Mesenchymal stem cell (in vitro differentiated cells and primary cell): ENCODE results near the gene CNN3.

Experiments
- DNase-seq: peaks from one replicate; pipeline ENCODE4 v3.0.0-alpha.2; 2013
- H2AFZ ChIP-seq: one replicate; pipeline ENCODE4 v1.6.1; 2013; ENCODE audit warnings: low read depth, mild to moderate bottlenecking, control low read depth, inconsistent platforms, low read length, moderate library complexity
- H2AK5ac ChIP-seq: 2 replicates; pipeline ENCODE4 v1.6.1; 2013; ENCODE audit warnings: low read length, moderate library complexity, mild to moderate bottlenecking, inconsistent platforms; ENCODE audit not compliant: severe bottlenecking
- H2BK120ac ChIP-seq: one replicate; pipeline ENCODE4 v1.6.1; 2013; ENCODE audit warnings: low read depth, mild to moderate bottlenecking, inconsistent platforms, low read length, moderate library complexity
- H2BK12ac ChIP-seq, 2 experiments: one replicate each; pipeline ENCODE4 v1.6.1; 2013; ENCODE audit warnings: inconsistent platforms in 2 of 2, low read length in 2 of 2, mild to moderate bottlenecking in 2 of 2, moderate library complexity in 2 of 2, control low read depth in 1 of 2
- H2BK15ac ChIP-seq: one replicate; pipeline ENCODE4 v1.6.1; 2013; ENCODE audit warnings: mild to moderate bottlenecking, low read depth, inconsistent platforms; ENCODE audit not compliant: poor library complexity, severe bottlenecking
- H2BK5ac ChIP-seq: 2 replicates; pipeline ENCODE4 v1.6.1; 2013; ENCODE audit warnings: low read depth, mild to moderate bottlenecking, low read length, control low read depth, inconsistent platforms; ENCODE audit not compliant: poor library complexity, severe bottlenecking
- H3K14ac ChIP-seq, 2 experiments: one replicate each; pipeline ENCODE4 v1.6.1; 2013; ENCODE audit warnings: inconsistent platforms in 2 of 2, low read length in 2 of 2, control low read depth in 1 of 2, mild to moderate bottlenecking in 1 of 2, moderate library complexity in 1 of 2
- H3K18ac ChIP-seq, 2 experiments: one replicate each; pipeline ENCODE4 v1.6.1; 2013; ENCODE audit warnings: inconsistent platforms in 2 of 2, low read length in 2 of 2, control low read depth in 1 of 2, low read depth in 1 of 2, mild to moderate bottlenecking in 1 of 2
- H3K23ac ChIP-seq, 2 experiments: one replicate each; pipeline ENCODE4 v1.6.1; 2013; ENCODE audit warnings: inconsistent platforms in 2 of 2, low read length in 2 of 2, mild to moderate bottlenecking in 2 of 2, moderate library complexity in 2 of 2, control low read depth in 1 of 2
- H3K27ac ChIP-seq: 2 replicates; pipeline ENCODE4 v1.5.1; 2013; ENCODE audit warnings: mild to moderate bottlenecking, moderate library complexity, low read length, control low read depth, inconsistent platforms; ENCODE audit not compliant: poor library complexity, severe bottlenecking
- H3K27me3 ChIP-seq, 2 experiments: 2 replicates each; pipeline versions ENCODE4 v1.6.1 to v1.7.0; 2013; ENCODE audit warnings: low read length in 2 of 2, mild to moderate bottlenecking in 2 of 2, moderate library complexity in 2 of 2, control low read depth in 1 of 2, inconsistent platforms in 1 of 2; ENCODE audit not compliant: control insufficient read depth in 1 of 2, insufficient read depth in 1 of 2
- H3K36me3 ChIP-seq, 2 experiments: 2 replicates each; pipeline versions ENCODE4 v1.6.1 to v1.7.0; 2013; ENCODE audit warnings: low read length in 2 of 2, control low read depth in 1 of 2, inconsistent platforms in 1 of 2, low read depth in 1 of 2, mild to moderate bottlenecking in 1 of 2; ENCODE audit not compliant: insufficient read depth in 2 of 2, control insufficient read depth in 1 of 2
- H3K4ac ChIP-seq, 2 experiments: one replicate each; pipeline ENCODE4 v1.6.1; 2013; ENCODE audit warnings: inconsistent platforms in 2 of 2, low read length in 2 of 2, mild to moderate bottlenecking in 2 of 2, moderate library complexity in 2 of 2, control low read depth in 1 of 2, low read depth in 1 of 2
- H3K4me1 ChIP-seq: 2 replicates; pipeline ENCODE4 v1.6.1; 2013; ENCODE audit warnings: low read depth, low read length, control low read depth; ENCODE audit not compliant: control insufficient read depth, insufficient read depth
- H3K4me2 ChIP-seq: 2 replicates; pipeline ENCODE4 v1.6.1; 2013; ENCODE audit warnings: low read length, mild to moderate bottlenecking, inconsistent platforms; ENCODE audit not compliant: poor library complexity, severe bottlenecking
- H3K4me3 ChIP-seq, 2 experiments: 2 replicates each; pipeline versions ENCODE4 v1.5.1 to v1.7.0; 2013; ENCODE audit warnings: low read length in 2 of 2, mild to moderate bottlenecking in 2 of 2, control low read depth in 1 of 2, low read depth in 1 of 2; ENCODE audit not compliant: insufficient read depth in 1 of 2
- H3K79me1 ChIP-seq: replicated peaks from 2 replicates; pipeline ENCODE4 v1.6.1; 2013; ENCODE audit warnings: mild to moderate bottlenecking, control low read depth, low read length, inconsistent platforms; ENCODE audit not compliant: poor library complexity, severe bottlenecking
- H3K9ac ChIP-seq: 2 replicates; pipeline ENCODE4 v1.7.0; 2013; ENCODE audit warnings: mild to moderate bottlenecking, low read length, moderate library complexity
- H3K9me3 ChIP-seq: 2 replicates; pipeline ENCODE4 v1.7.0; 2013; ENCODE audit warnings: mild to moderate bottlenecking, low read length; ENCODE audit not compliant: control insufficient read depth
- H4K8ac ChIP-seq: one replicate; pipeline ENCODE4 v1.6.1; 2013; ENCODE audit warnings: inconsistent platforms, mild to moderate bottlenecking, low read length, moderate library complexity
- H4K91ac ChIP-seq: one replicate; pipeline ENCODE4 v1.6.1; 2013; ENCODE audit warnings: mild to moderate bottlenecking, low read length, inconsistent platforms
- WGBS: methylation state at CpG from one replicate; pipeline ENCODE4 v1.1.7; 2013; ENCODE audit warnings: mixed read lengths; 5-methylcytosine and 5-hydroxymethylcytosine counted together

CNN3 gene

DNA sequence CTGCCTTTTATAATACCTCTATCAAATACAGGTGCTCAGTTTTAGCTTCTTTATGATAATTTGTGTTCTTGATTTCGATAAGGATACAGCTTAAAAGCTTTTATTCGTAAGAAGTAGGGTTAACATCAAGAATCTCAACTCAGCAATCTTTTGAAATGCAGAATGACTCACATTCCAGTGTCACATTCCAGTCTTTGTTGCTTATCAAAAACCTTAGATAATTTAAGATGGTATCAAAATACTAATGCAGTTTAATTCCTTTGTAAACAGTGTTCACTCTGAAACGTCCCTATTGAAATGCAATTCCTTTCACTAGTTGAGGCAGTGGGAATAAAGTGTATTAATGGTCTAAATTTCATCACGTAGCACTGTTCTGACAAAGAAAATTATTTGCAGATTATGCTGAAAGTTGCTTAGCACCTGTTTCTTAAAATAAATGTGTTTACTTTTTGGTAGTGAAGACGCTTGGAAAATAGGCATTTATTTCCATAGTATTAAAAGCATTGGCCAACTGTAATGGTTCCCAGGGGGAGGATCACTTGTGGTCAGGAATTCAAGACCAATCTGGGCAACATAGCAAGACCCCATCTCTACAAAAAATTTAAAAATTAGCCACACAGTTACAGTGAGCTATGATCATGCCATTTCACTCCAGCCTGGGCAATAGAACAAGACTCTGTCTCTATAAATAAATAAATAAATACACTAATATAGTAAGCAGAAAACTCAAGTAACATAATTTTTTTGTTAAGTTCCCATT lies 10.1 kb upstream of the CNN3 start:
- no peak overlapping the region for H2BK120ac ChIP-seq
- no peak overlapping the region for H2AK5ac ChIP-seq
- no peak overlapping the region for H3K23ac ChIP-seq
- no peak overlapping the region for H3K4me3 ChIP-seq
- WGBS = 65% methylated on average over 3 of the region's 5 CpGs
- DNase-seq = no peak
- H2AFZ ChIP-seq = no peak overlapping the region
- H3K4ac ChIP-seq = no peak overlapping the region
- H2BK12ac ChIP-seq = no peak overlapping the region
- no peak overlapping the region for H2BK15ac ChIP-seq
- no peaks in the 10 kb centered on the region for H3K9me3 ChIP-seq
- H3K18ac ChIP-seq = no peak overlapping the region
- no peak overlapping the region for H2BK5ac ChIP-seq
- H4K91ac ChIP-seq = no peak overlapping the region
- peaks cover 2% of the 10 kb centered on the region for H3K79me1 ChIP-seq
- H3K4me2 ChIP-seq = no peak overlapping the region
- no peak overlapping the region for H3K9ac ChIP-seq
- no peak overlapping the region for H3K14ac ChIP-seq
- H3K4me1 ChIP-seq = peaks cover 8% of the 10 kb centered on the region
- peaks cover 0 to 3% of the 10 kb centered on the region in 2 experiments for H3K36me3 ChIP-seq
- no peak overlapping the region for H4K8ac ChIP-seq
- no peak overlapping the region for H3K27ac ChIP-seq
- H3K27me3 ChIP-seq = no peaks in the 10 kb centered on the region

DNA sequence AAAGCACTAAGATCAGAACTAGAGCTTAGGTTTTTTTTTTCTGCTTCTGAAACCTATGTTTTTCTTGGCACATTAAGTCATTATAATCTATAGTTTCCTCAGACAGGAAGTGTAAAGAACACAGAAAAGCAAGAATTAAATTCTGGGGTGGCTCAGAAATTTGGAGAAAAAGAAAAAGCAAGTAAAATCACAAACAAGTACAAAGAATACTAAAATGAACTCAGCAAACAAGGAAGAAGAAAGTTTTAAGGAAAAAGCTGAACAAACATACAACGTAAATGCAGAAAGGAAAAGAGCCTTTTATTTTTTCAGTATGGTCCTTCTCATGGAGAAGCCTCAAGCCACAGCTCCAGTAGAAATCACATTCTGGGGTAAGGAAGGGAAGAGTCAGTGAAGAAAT lies 8.6 kb upstream of the CNN3 start:
- no peak overlapping the region for H3K9ac ChIP-seq
- H2BK5ac ChIP-seq = no peak overlapping the region
- no peak overlapping the region for H3K4me3 ChIP-seq
- no peak overlapping the region for H3K27ac ChIP-seq
- no peak overlapping the region for H4K8ac ChIP-seq
- H2BK15ac ChIP-seq = no peak overlapping the region
- H3K14ac ChIP-seq = no peak overlapping the region
- no peak overlapping the region for H2BK12ac ChIP-seq
- H3K9me3 ChIP-seq = no peaks in the 10 kb centered on the region
- H3K79me1 ChIP-seq = peaks cover 5% of the 10 kb centered on the region
- no peaks in the 10 kb centered on the region for H3K27me3 ChIP-seq
- H2BK120ac ChIP-seq = no peak overlapping the region
- no peak overlapping the region for H3K4ac ChIP-seq
- H3K4me2 ChIP-seq = no peak overlapping the region
- peaks cover 8% of the 10 kb centered on the region for H3K4me1 ChIP-seq
- peaks cover 0 to 3% of the 10 kb centered on the region in 2 experiments for H3K36me3 ChIP-seq
- H3K18ac ChIP-seq = no peak overlapping the region
- no CpG with 5 or more reads among the region's 1 CpG for WGBS
- H2AK5ac ChIP-seq = no peak overlapping the region
- H2AFZ ChIP-seq = no peak overlapping the region
- DNase-seq = no peak
- no peak overlapping the region for H4K91ac ChIP-seq
- no peak overlapping the region for H3K23ac ChIP-seq

DNA sequence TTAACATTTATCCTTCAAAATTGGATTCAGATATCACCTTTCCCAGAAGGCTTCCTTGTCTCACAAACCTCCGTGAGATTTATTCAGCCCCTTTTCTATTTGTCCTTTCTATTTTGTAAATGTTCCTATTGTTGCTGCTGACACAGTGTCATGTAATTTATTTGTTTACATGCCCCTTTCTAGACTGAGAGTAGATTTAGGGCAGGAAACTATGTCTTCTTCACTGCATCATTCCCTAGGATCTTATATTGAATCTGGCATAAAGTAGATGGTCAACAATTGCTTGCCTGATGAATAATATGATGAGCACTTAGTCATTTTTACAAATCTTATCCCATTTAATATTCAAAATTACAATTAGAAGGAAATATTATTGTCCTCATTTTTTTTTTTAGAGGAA lies 8.1 kb upstream of the CNN3 start:
- Histone ChIP-seq H3K79me1 (peaks cover 5% of the 10 kb centered on the region), H3K9ac (no peak overlapping the region), H3K4me2 (no peak overlapping the region), H3K27me3 (no peaks in the 10 kb centered on the region), H2BK5ac (no peak overlapping the region), H3K9me3 (no peaks in the 10 kb centered on the region), H3K4me1 (peaks cover 8% of the 10 kb centered on the region), H3K18ac (no peak overlapping the region), H4K8ac (no peak overlapping the region), H2BK15ac (no peak overlapping the region), H2AK5ac (no peak overlapping the region), H3K23ac (no peak overlapping the region), H3K36me3 (peaks cover 0 to 3% of the 10 kb centered on the region in 2 experiments), H2AFZ (no peak overlapping the region), H3K4me3 (no peak overlapping the region), H2BK12ac (no peak overlapping the region), H3K27ac (no peak overlapping the region), H3K14ac (no peak overlapping the region), H3K4ac (no peak overlapping the region), H2BK120ac (no peak overlapping the region), H4K91ac (no peak overlapping the region)
- WGBS = 20% methylated on average over 1 of the region's 1 CpG
- DNase-seq = no peak

DNA sequence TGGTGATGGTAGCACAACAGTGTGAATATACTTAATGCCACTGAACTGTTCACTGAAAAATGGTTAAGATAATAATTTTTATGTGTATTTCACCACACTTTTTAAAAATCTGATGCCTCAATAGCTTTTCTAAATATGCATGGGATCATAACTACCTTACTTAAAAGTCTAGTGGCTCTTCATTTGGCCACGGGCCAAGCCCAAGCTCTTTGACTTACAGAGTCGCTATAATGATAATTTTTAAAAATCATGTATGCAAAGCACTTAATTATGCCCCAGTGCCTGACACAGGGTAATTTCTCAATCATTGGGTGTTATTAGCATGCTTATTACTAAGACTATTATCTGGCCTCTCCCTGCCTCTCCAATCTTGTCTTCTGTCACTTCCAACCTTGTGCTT lies 7.6 kb upstream of the CNN3 start:
- H3K23ac ChIP-seq = no peak overlapping the region
- no peak overlapping the region for H3K18ac ChIP-seq
- no CpG with 5 or more reads among the region's 2 CpGs for WGBS
- no peak overlapping the region for H3K4me2 ChIP-seq
- no peak overlapping the region for H3K4ac ChIP-seq
- H2AFZ ChIP-seq = no peak overlapping the region
- H2BK15ac ChIP-seq = no peak overlapping the region
- H3K4me3 ChIP-seq = no peak overlapping the region
- H2BK120ac ChIP-seq = no peak overlapping the region
- H3K4me1 ChIP-seq = peaks cover 11% of the 10 kb centered on the region
- no peak overlapping the region for H4K8ac ChIP-seq
- DNase-seq = no peak
- H3K79me1 ChIP-seq = peaks cover 9% of the 10 kb centered on the region
- no peak overlapping the region for H2BK5ac ChIP-seq
- H4K91ac ChIP-seq = no peak overlapping the region
- H2AK5ac ChIP-seq = no peak overlapping the region
- no peak overlapping the region for H3K27ac ChIP-seq
- no peaks in the 10 kb centered on the region for H3K9me3 ChIP-seq
- peaks cover 0 to 3% of the 10 kb centered on the region in 2 experiments for H3K36me3 ChIP-seq
- no peak overlapping the region for H3K14ac ChIP-seq
- no peak overlapping the region for H3K9ac ChIP-seq
- H3K27me3 ChIP-seq = no peaks in the 10 kb centered on the region
- no peak overlapping the region for H2BK12ac ChIP-seq
